ENCODE data around the gene C18orf32.
"Not testable (repeated sequence)": the region's sequence is repeated elsewhere in the genome, so short reads cannot be mapped to it uniquely, and the experiment has no call there.

C18orf32 gene

GRCh38 chr18:49486953-49487710, at the start of gene C18orf32:
Gene C18orf32 (minus strand): TSS chr18:49487234. CDS start chr18:49483748, 3,486 bp downstream.
- Mint-ChIP-seq H3K4me1 (peaks cover 71% of the 10 kb centered on the region), H3K27me3 (no peaks in the 10 kb centered on the region)
- CTCF ChIA-PET, result no interaction called here

GRCh38 chr18:49534846-49535601, 48.0 kb upstream of the C18orf32 start:
- H3K4me1 Mint-ChIP-seq, result no peaks in the 10 kb centered on the region
- H3K9me3 Mint-ChIP-seq, result no peaks in the 10 kb centered on the region
- H3K4me3 Mint-ChIP-seq, result no peak overlapping the region
- H3K27ac Mint-ChIP-seq, result no peak overlapping the region
- no peaks in the 10 kb centered on the region for H3K36me3 Mint-ChIP-seq
- no peak for DNase-seq
- H3K27me3 Mint-ChIP-seq, result peaks cover 24% of the 10 kb centered on the region
- CTCF ChIA-PET, result interaction anchor here (1.4 kb wide), 1 partner anchor 25 kb away, joined by 3 read pairs; no protein-coding TSS in a partner anchor

More at GRCh38 chr18:49486953-49487710, at the start of gene C18orf32:
- peak; percentile 96 for DNase-seq
- no peaks in the 10 kb centered on the region for H3K9me3 Mint-ChIP-seq
- peak within 1 kb of the TSS; percentile 94 for H3K27ac Mint-ChIP-seq
- H3K4me3 Mint-ChIP-seq, result peak within 1 kb of the TSS; percentile 86
- peaks cover 62% of the 10 kb centered on the region for H3K36me3 Mint-ChIP-seq

GRCh38 chr18:49531678-49532153, 44.7 kb upstream of the C18orf32 start:
- Mint-ChIP-seq H3K9me3 (no peaks in the 10 kb centered on the region), H3K36me3 (no peaks in the 10 kb centered on the region), H3K27ac (no peak overlapping the region), H3K4me1 (no peaks in the 10 kb centered on the region), H3K4me3 (no peak overlapping the region), H3K27me3 (peaks cover 34% of the 10 kb centered on the region)
- no peak for DNase-seq
- CTCF ChIA-PET, result no interaction called here

DNA sequence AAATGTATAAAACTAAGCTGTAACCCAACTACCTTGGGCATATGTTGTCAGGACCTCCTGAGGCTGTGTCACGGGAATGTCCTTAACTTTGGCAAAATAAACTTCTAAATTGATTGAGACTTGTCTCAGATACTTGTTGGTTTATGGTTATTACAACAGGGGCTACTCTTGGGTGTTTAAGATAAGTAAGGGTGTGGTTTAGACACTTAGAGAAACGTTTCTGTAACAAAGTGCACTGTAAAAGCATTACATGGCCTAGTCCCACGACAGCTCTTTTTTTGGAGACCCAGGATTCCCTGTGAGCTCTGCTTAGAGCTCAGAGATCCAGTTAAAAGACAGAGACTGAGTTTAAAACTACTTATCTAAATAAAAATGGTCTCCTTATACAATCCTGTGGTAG, 42.6 kb upstream of the C18orf32 start:
- Mint-ChIP-seq H3K36me3 (no peaks in the 10 kb centered on the region), H3K9me3 (no peaks in the 10 kb centered on the region), H3K4me1 (no peaks in the 10 kb centered on the region), H3K27me3 (peaks cover 30% of the 10 kb centered on the region), H3K4me3 (no peak overlapping the region), H3K27ac (no peak overlapping the region)
- DNase-seq, result no peak
- CTCF ChIA-PET, result interaction anchor here (1.1 kb wide), 1 partner anchor 19 kb away, joined by 3 read pairs; no protein-coding TSS in a partner anchor

DNA sequence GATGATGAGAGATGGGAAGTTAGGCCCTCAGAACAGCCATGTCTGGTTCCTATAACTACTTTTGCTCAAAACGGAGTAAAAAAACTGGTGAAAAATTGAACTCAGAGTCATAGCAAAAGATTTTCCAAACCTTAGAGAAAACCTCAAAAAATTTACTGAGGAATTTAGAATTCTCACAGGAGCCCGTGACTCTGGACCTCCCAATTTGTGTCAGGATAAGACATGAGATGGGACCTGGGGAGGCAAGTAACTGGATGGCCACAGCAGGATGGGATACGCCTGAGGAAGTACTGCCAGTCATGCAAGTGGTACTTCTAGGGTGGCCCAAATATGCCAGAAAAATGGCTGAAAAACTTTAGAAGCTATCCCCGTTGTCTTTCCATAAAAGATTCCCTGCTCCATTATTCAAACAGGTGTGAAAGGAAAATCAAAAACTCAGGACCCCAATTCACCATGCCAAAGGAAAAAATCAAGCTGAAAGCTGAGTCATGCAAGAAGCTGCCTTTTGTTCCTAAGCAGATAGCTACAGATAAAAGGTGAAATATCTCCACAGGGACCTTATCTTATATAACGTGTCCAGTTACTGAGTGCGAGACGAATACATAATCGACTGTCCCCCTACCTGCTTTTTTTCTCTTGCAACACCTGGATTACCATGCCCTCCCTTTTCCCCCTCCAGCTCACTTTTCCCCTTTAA, 40.7 kb upstream of the C18orf32 start:
- H3K27me3 Mint-ChIP-seq, result peaks cover 33% of the 10 kb centered on the region

DNA sequence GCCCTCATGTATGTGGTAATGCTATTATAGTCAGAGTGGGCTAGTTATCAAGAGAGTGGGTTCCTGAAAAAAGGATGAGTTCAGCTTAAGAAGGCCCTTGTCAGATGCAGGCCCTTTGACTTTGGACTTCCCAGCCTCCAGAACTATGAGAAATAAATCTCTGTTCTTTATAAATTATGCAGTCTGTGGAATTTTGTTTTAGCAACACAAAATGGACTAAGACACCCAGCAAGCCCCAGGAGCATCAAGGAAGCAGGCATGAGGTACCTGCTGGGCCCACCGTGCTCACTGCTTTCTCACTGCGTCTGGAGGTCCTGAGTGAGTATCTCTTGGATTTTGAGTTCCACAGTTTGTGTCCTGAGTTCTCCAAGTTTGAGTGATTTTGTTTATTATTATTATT, 38.9 kb upstream of the C18orf32 start:
- Mint-ChIP-seq H3K4me3 (no peak overlapping the region), H3K27ac (no peak overlapping the region), H3K36me3 (no peaks in the 10 kb centered on the region), H3K27me3 (peaks cover 25% of the 10 kb centered on the region), H3K9me3 (no peaks in the 10 kb centered on the region), H3K4me1 (no peaks in the 10 kb centered on the region)
- DNase-seq, result no peak
- CTCF ChIA-PET, result interaction anchor here (1.1 to 2.6 kb wide), 2 partner anchors 11 to 333 kb away, joined by 3 to 9 read pairs; no protein-coding TSS in a partner anchor

More for the DNA sequence above, 40.7 kb upstream of the C18orf32 start:
- H3K36me3 Mint-ChIP-seq, result no peaks in the 10 kb centered on the region
- no peaks in the 10 kb centered on the region for H3K4me1 Mint-ChIP-seq
- DNase-seq, result no peak
- no peak overlapping the region for H3K4me3 Mint-ChIP-seq
- CTCF ChIA-PET, result no interaction called here
- no peaks in the 10 kb centered on the region for H3K9me3 Mint-ChIP-seq
- no peak overlapping the region for H3K27ac Mint-ChIP-seq

DNA sequence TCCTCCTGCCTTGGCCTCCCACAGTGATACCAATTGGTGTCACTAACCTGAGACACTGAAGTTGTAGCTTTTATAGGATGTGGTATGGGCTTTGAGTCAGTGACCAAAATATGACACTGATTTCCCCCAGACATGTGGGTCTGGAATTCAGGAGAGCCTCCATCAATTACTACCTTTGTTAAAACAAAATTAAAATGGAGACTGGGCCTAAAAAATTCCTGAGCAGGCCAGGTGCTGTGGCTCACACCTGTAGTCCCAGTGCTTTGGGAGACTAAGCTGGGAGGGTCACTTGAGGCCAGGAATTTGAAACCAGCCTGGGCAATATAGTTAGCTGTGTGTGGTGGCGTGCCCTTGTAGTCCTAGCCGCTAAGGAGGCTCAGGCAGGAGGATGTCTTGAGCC, 37.9 kb upstream of the C18orf32 start:
- H3K9me3 Mint-ChIP-seq, result no peaks in the 10 kb centered on the region
- no peak for DNase-seq
- no peak overlapping the region for H3K27ac Mint-ChIP-seq
- H3K4me3 Mint-ChIP-seq, result no peak overlapping the region
- peaks cover 17% of the 10 kb centered on the region for H3K27me3 Mint-ChIP-seq
- H3K36me3 Mint-ChIP-seq, result no peaks in the 10 kb centered on the region
- CTCF ChIA-PET, result interaction anchor here (1.1 to 2.6 kb wide), 2 partner anchors 10 to 334 kb away, joined by 3 to 9 read pairs; no protein-coding TSS in a partner anchor
- H3K4me1 Mint-ChIP-seq, result no peaks in the 10 kb centered on the region

DNA sequence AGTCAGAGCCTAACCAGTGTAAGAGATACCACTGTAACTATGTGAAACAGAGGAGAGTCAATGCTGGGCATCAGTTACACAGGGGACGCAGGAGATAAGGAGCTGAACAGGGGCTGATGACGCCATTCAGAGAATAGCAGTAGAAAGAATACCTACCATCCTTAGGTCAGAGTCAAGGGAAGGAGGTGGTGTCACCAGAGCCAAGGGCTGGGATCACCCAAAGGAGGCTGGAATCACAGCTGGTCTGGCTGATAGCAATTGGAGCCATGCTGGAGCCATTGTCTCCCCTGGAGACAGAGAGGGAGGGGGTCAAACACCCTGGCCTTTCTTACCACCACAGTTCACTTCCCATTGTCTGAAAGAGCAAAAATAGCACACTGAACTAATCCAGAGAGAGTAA, 37.3 kb upstream of the C18orf32 start:
- no peaks in the 10 kb centered on the region for H3K4me1 Mint-ChIP-seq
- CTCF ChIA-PET, result interaction anchor here (0.6 to 2.6 kb wide), 2 partner anchors 335 to 1518 kb away, joined by 4 to 9 read pairs; no protein-coding TSS in a partner anchor
- DNase-seq, result no peak
- H3K27me3 Mint-ChIP-seq, result peaks cover 16% of the 10 kb centered on the region
- H3K4me3 Mint-ChIP-seq, result no peak overlapping the region
- H3K9me3 Mint-ChIP-seq, result no peaks in the 10 kb centered on the region
- H3K27ac Mint-ChIP-seq, result no peak overlapping the region
- no peaks in the 10 kb centered on the region for H3K36me3 Mint-ChIP-seq

GRCh38 chr18:49523580-49524093, 36.6 kb upstream of the C18orf32 start:
- CTCF ChIA-PET, result interaction anchor here (0.6 to 2.6 kb wide), 2 partner anchors 335 to 1518 kb away, joined by 4 to 9 read pairs; no protein-coding TSS in a partner anchor
- H3K4me1 Mint-ChIP-seq, H3K27ac Mint-ChIP-seq, DNase-seq, H3K4me3 Mint-ChIP-seq, H3K9me3 Mint-ChIP-seq, H3K36me3 Mint-ChIP-seq: not testable (repeated sequence)
- H3K27me3 Mint-ChIP-seq, result peaks cover 16% of the 10 kb centered on the region

DNA sequence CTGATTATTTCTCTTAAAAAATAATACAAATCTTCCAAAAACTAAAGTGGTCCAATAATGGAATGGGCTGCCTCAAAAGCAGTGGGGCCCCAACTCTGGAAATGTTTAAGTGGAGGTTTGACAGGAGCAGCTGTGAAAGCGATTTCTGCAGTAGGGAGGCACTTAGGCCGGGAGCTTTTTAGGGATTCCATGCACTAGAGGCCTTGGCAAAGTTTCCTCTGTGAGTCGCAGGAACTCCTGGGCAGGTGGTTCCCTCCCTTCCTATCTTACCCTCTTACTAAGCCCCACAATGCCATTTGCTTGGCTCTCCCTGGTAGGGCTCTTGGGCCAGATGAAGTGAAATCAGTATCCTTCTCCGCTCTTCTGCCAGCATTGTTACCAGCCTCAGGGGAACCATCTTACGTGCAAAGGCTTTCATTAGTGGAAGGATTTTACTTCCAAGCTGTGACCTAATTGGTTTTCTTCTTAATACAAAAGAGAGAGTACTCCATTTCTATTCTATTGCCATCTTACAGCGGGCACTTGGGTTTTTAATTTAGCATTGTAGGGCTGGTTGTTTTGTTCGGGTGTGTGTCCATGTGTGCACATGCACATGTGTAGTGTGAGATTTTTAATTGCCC, 34.3 kb upstream of the C18orf32 start:
- no peak for DNase-seq
- CTCF ChIA-PET, result no interaction called here
- Mint-ChIP-seq H3K4me1 (no peaks in the 10 kb centered on the region), H3K9me3 (no peaks in the 10 kb centered on the region), H3K27ac (no peak overlapping the region), H3K36me3 (no peaks in the 10 kb centered on the region), H3K4me3 (no peak overlapping the region), H3K27me3 (peaks cover 4% of the 10 kb centered on the region)

GRCh38 chr18:49520661-49521145, 33.7 kb upstream of the C18orf32 start:
- H3K27me3 Mint-ChIP-seq, result peaks cover 4% of the 10 kb centered on the region
- H3K4me3 Mint-ChIP-seq, result no peak overlapping the region
- CTCF ChIA-PET, result no interaction called here
- no peaks in the 10 kb centered on the region for H3K36me3 Mint-ChIP-seq
- no peaks in the 10 kb centered on the region for H3K4me1 Mint-ChIP-seq
- H3K27ac Mint-ChIP-seq, result no peak overlapping the region
- DNase-seq, result no peak
- no peaks in the 10 kb centered on the region for H3K9me3 Mint-ChIP-seq

DNA sequence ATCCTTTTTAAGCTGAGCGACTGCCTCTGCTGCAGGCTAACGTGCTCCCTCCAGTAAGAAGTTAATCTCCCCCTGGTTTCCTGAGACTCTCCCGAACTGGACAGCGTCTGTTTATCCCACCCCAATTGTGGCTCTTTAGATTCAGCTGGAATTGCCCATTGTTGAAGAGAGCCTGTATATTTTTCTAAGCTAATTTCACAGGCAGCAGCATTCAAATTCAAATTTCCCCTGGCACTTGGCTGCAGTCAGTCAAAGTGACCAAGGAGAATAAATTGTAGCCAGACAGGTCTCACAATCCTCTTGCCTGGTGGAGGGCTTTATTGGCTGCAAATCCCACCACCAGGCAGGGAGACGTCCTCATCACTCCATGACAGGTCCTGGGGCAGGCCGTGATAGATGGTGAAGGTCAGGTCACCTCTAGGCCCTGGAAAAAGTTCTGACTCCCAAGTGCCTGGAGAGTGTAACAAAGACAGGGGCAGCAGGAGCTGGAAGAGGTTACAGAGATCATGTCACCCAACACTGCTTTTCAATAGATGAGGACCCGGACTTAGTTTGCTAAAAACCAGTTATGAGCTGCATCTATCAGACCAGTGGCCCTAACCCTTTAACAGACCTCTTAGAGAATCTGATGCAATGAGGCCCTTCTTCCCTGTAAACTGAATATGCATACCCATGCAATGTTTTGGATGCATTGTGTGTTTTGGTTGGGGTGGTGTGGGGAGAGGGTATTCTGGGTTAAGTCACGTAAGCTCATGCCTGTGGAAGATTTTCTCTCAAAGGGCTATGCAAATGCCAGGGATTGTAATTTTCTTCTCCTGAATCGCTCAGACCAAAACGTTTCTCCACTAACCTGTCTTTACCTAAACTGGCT, 32.3 kb upstream of the C18orf32 start:
- Mint-ChIP-seq H3K36me3 (no peaks in the 10 kb centered on the region), H3K27ac (no peak overlapping the region), H3K27me3 (peaks cover under 1% of the 10 kb centered on the region), H3K4me1 (no peaks in the 10 kb centered on the region), H3K9me3 (no peaks in the 10 kb centered on the region), H3K4me3 (no peak overlapping the region)
- no peak for DNase-seq
- CTCF ChIA-PET, result interaction anchor here (0.9 kb wide), 1 partner anchor 8 kb away, joined by 8 read pairs; no protein-coding TSS in a partner anchor

GRCh38 chr18:49517483-49517882, 30.4 kb upstream of the C18orf32 start:
- H3K4me3 Mint-ChIP-seq, result no peak overlapping the region
- no peak for DNase-seq
- CTCF ChIA-PET, result no interaction called here
- H3K4me1 Mint-ChIP-seq, result no peaks in the 10 kb centered on the region
- H3K27ac Mint-ChIP-seq, result no peak overlapping the region
- no peaks in the 10 kb centered on the region for H3K27me3 Mint-ChIP-seq
- H3K9me3 Mint-ChIP-seq, result no peaks in the 10 kb centered on the region
- no peaks in the 10 kb centered on the region for H3K36me3 Mint-ChIP-seq
